Ectodermal cell (in vitro differentiated cells): ENCODE data around the gene MED13L.

Experiments used
- H3K27ac ChIP-seq: 2 replicates; pipeline ENCODE4 v1.7.0; 2013; ENCODE audit warnings: mild to moderate bottlenecking, low read depth, low read length; ENCODE audit not compliant: insufficient read depth, poor library complexity, severe bottlenecking
- H3K27me3 ChIP-seq: 2 replicates; pipeline ENCODE4 v1.7.0; 2013; ENCODE audit warnings: mild to moderate bottlenecking, low read length; ENCODE audit not compliant: insufficient read depth, control insufficient read depth, poor library complexity, severe bottlenecking
- H3K36me3 ChIP-seq: one replicate; pipeline ENCODE4 v1.7.0; 2013; ENCODE audit warnings: low read length; ENCODE audit not compliant: control insufficient read depth, insufficient read depth
- H3K4me1 ChIP-seq: one replicate; pipeline ENCODE4 v1.7.0; 2013; ENCODE audit warnings: low read length; ENCODE audit not compliant: control insufficient read depth, insufficient read depth
- H3K4me3 ChIP-seq: 2 replicates; pipeline ENCODE4 v1.7.0; 2013; ENCODE audit warnings: low read depth, low read length, control low read depth; ENCODE audit not compliant: insufficient read depth
- H3K9me3 ChIP-seq: 2 replicates; pipeline ENCODE4 v1.7.0; 2013; ENCODE audit warnings: mild to moderate bottlenecking, low read length, moderate library complexity; ENCODE audit not compliant: control insufficient read depth
- WGBS, 2 experiments: methylation state at CpG; one replicate each; pipeline ENCODE4 v1.1.7; 2013; ENCODE audit warnings: missing lambda C conversion rate in 2 of 2; 5-methylcytosine and 5-hydroxymethylcytosine counted together

The MED13L gene

GRCh38 chr12:116159593-116160200 is 117.8 kb downstream of the MED13L start:
- H3K36me3 ChIP-seq: no peaks in the 10 kb centered on the region
- 89 to 100% methylated on average over 2 of the region's 2 CpGs for WGBS, 2 experiments
- no peak overlapping the region for H3K27ac ChIP-seq
- peaks cover 17% of the 10 kb centered on the region for H3K4me1 ChIP-seq
- H3K4me3 ChIP-seq: no peak overlapping the region
- no peaks in the 10 kb centered on the region for H3K9me3 ChIP-seq
- no peaks in the 10 kb centered on the region for H3K27me3 ChIP-seq

- no peaks in the 10 kb centered on the region for H3K9me3 ChIP-seq
- peaks cover 13% of the 10 kb centered on the region for H3K4me1 ChIP-seq
- WGBS, 2 experiments: 92 to 100% methylated on average over 1 of the region's 1 CpG
- H3K36me3 ChIP-seq: no peaks in the 10 kb centered on the region
- no peak overlapping the region for H3K4me3 ChIP-seq
- no peaks in the 10 kb centered on the region for H3K27me3 ChIP-seq
- no peak overlapping the region for H3K27ac ChIP-seq
These were observed 118.3 kb downstream of the MED13L start for GRCh38 chr12:116159175-116159574.

GRCh38 chr12:116157845-116158267 is 119.6 kb downstream of the MED13L start:
- 51 to 60% methylated on average over 5 of the region's 5 CpGs for WGBS, 2 experiments

GRCh38 chr12:116156614-116157013 is 120.9 kb downstream of the MED13L start:
- Histone ChIP-seq H3K27me3 (no peaks in the 10 kb centered on the region), H3K27ac (no peak overlapping the region), H3K9me3 (no peaks in the 10 kb centered on the region), H3K4me1 (peaks cover 16% of the 10 kb centered on the region), H3K36me3 (no peaks in the 10 kb centered on the region), H3K4me3 (no peak overlapping the region)
- WGBS, 2 experiments: 89 to 94% methylated on average over 4 of the region's 4 CpGs

More at GRCh38 chr12:116157845-116158267, 119.6 kb downstream of the MED13L start:
- H3K27me3 ChIP-seq: no peaks in the 10 kb centered on the region
- peaks cover 21% of the 10 kb centered on the region for H3K4me1 ChIP-seq
- H3K27ac ChIP-seq: no peak overlapping the region
- no peaks in the 10 kb centered on the region for H3K36me3 ChIP-seq
- H3K9me3 ChIP-seq: no peaks in the 10 kb centered on the region
- H3K4me3 ChIP-seq: no peak overlapping the region

GRCh38 chr12:116155383-116155782 is 122.1 kb downstream of the MED13L start:
- no peak overlapping the region for H3K27ac ChIP-seq
- H3K4me3 ChIP-seq: no peak overlapping the region
- H3K36me3 ChIP-seq: no peaks in the 10 kb centered on the region
- H3K9me3 ChIP-seq: no peaks in the 10 kb centered on the region
- WGBS, 2 experiments: 94 to 95% methylated on average over 8 of the region's 8 CpGs
- H3K4me1 ChIP-seq: peaks cover 8% of the 10 kb centered on the region
- H3K27me3 ChIP-seq: no peaks in the 10 kb centered on the region

- Histone ChIP-seq H3K27me3 (no peaks in the 10 kb centered on the region), H3K27ac (no peak overlapping the region), H3K4me3 (no peak overlapping the region), H3K36me3 (no peaks in the 10 kb centered on the region), H3K9me3 (no peaks in the 10 kb centered on the region), H3K4me1 (peaks cover 8% of the 10 kb centered on the region)
- 56 to 57% methylated on average over 2 of the region's 2 CpGs for WGBS, 2 experiments
These were observed 123.5 kb downstream of the MED13L start for GRCh38 chr12:116153983-116154382.

- Histone ChIP-seq H3K9me3 (no peaks in the 10 kb centered on the region), H3K4me3 (no peak overlapping the region)
These were observed 124.4 kb downstream of the MED13L start for GRCh38 chr12:116153113-116153512.

GRCh38 chr12:116152268-116152667 is 125.2 kb downstream of the MED13L start:
- H3K4me1 ChIP-seq: peaks cover 8% of the 10 kb centered on the region
- no peaks in the 10 kb centered on the region for H3K9me3 ChIP-seq
- no peak overlapping the region for H3K27ac ChIP-seq
- no peaks in the 10 kb centered on the region for H3K36me3 ChIP-seq
- no peaks in the 10 kb centered on the region for H3K27me3 ChIP-seq
- no peak overlapping the region for H3K4me3 ChIP-seq
- WGBS, 2 experiments: 93 to 95% methylated on average over 4 of the region's 4 CpGs

More at GRCh38 chr12:116153113-116153512, 124.4 kb downstream of the MED13L start:
- Histone ChIP-seq H3K36me3 (no peaks in the 10 kb centered on the region), H3K4me1 (peaks cover 8% of the 10 kb centered on the region), H3K27ac (no peak overlapping the region), H3K27me3 (no peaks in the 10 kb centered on the region)

- no peaks in the 10 kb centered on the region for H3K9me3 ChIP-seq
- no peaks in the 10 kb centered on the region for H3K36me3 ChIP-seq
- peaks cover 8% of the 10 kb centered on the region for H3K4me1 ChIP-seq
- no peak overlapping the region for H3K4me3 ChIP-seq
- no peaks in the 10 kb centered on the region for H3K27me3 ChIP-seq
- H3K27ac ChIP-seq: no peak overlapping the region
- 85 to 94% methylated on average over 5 of the region's 5 CpGs for WGBS, 2 experiments
These were observed 127.0 kb downstream of the MED13L start for GRCh38 chr12:116150452-116150851.

- no peaks in the 10 kb centered on the region for H3K9me3 ChIP-seq
- no peak overlapping the region for H3K4me3 ChIP-seq
- H3K36me3 ChIP-seq: no peaks in the 10 kb centered on the region
- H3K27me3 ChIP-seq: no peaks in the 10 kb centered on the region
- no peak overlapping the region for H3K27ac ChIP-seq
- peaks cover 8% of the 10 kb centered on the region for H3K4me1 ChIP-seq
- WGBS, 2 experiments: 97 to 98% methylated on average over 4 of the region's 4 CpGs
These were observed 127.5 kb downstream of the MED13L start for GRCh38 chr12:116150001-116150400.

- Histone ChIP-seq H3K4me3 (no peak overlapping the region), H3K4me1 (peaks cover 14% of the 10 kb centered on the region), H3K27me3 (no peaks in the 10 kb centered on the region), H3K9me3 (no peaks in the 10 kb centered on the region), H3K27ac (no peak overlapping the region), H3K36me3 (no peaks in the 10 kb centered on the region)
- WGBS, 2 experiments: 95 to 97% methylated on average over 3 of the region's 3 CpGs
These were observed 128.6 kb downstream of the MED13L start for GRCh38 chr12:116148844-116149243.
